ENCODE measurements around the gene ZNF32.

DNA sequence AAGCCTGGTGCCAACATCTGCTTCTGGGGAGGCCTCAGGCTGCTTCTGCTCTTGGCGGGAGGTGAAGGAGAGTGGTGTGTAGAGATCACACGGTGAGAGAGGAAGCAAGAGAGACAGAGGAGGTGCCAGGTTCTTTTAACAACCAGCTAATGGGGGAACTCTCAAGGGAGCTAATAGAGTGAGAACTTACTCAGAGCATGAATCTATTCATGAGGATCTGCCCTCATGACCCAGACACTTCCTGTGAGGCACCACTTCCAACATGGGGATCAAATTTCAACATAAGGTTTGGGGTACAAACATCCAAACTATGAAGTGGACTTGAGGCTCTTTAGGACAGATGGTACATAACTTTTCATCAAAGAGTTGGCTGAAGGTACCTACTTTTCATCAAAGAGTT lies 5.1 kb upstream of the ZNF32 start:
- TF ChIP-seq, protein P1, sequence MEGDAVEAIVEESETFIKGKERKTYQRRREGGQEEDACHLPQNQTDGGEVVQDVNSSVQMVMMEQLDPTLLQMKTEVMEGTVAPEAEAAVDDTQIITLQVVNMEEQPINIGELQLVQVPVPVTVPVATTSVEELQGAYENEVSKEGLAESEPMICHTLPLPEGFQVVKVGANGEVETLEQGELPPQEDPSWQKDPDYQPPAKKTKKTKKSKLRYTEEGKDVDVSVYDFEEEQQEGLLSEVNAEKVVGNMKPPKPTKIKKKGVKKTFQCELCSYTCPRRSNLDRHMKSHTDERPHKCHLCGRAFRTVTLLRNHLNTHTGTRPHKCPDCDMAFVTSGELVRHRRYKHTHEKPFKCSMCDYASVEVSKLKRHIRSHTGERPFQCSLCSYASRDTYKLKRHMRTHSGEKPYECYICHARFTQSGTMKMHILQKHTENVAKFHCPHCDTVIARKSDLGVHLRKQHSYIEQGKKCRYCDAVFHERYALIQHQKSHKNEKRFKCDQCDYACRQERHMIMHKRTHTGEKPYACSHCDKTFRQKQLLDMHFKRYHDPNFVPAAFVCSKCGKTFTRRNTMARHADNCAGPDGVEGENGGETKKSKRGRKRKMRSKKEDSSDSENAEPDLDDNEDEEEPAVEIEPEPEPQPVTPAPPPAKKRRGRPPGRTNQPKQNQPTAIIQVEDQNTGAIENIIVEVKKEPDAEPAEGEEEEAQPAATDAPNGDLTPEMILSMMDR (conservative IDR thresholded peaks at IDR 0.05 in 1 of 2, IDR thresholded peaks at IDR 0.05 in 1 of 2; ENCODE audit: extremely low read depth in 1 of 2, insufficient read depth in 1 of 2, low read depth in 1 of 2, low read length in 2 of 2): no peak
- TF ChIP-seq EZH2 (IDR thresholded peaks at IDR 0.05; ENCODE audit: borderline replicate concordance, low read length): no peak

Data from mammary epithelial cell (primary cell).